Renal cortex interstitium (tissue), 11 donors: ENCODE measurements around the gene GJA3. TPM values are rescaled to one million over a fixed set of nuclear protein-coding genes. Genes with fewer than 3 reads are reported as not detected.
"Not testable (repeated sequence)": the region's sequence is repeated elsewhere in the genome, so short reads cannot be mapped to it uniquely, and the experiment has no call there.

Experiments
- DNase-seq, 11 donors: peaks; one replicate each; pipeline ENCODE4 v3.0.0-alpha.2; 2013; ENCODE audit warnings: low read depth in 9 of 11, low spot score in 4 of 11; ENCODE audit errors: extremely low read depth in 1 of 11
- polyA plus RNA-seq, 3 donors: library from polyadenylated mRNA; unstranded; fragments of 120-200 nt; gene quantifications; one replicate each; pipeline ENCODE4 v1.2.1, GENCODE V29; 2013; ENCODE audit not compliant: insufficient read length in 3 of 3

Gene GJA3
- polyA plus RNA-seq, 3 donors = 10.9 to 13.8 (median 11.6) TPM

GRCh38 chr13:20165417-20166257 lies 4.8 kb upstream of the GJA3 start:
- DNase-seq = no peak

GRCh38 chr13:20161951-20162300 lies 1.1 kb upstream of the GJA3 start:
- no peak for DNase-seq

- no peak for DNase-seq
These were observed 561 bp upstream of the GJA3 start for GRCh38 chr13:20161275-20161950.

- DNase-seq = no peak
These were observed 1.1 kb downstream of the GJA3 start for GRCh38 chr13:20159646-20160305.

GRCh38 chr13:20157151-20157796 lies 3.6 kb downstream of the GJA3 start:
- DNase-seq = no peak

GRCh38 chr13:20156702-20157101 lies 4.2 kb downstream of the GJA3 start:
- DNase-seq = no peak

GRCh38 chr13:20153290-20153689 lies 7.6 kb downstream of the GJA3 start:
- not testable (repeated sequence) for DNase-seq

- no peak for DNase-seq
These were observed 9.2 kb downstream of the GJA3 start for GRCh38 chr13:20151612-20152011.

GRCh38 chr13:20151016-20151415 lies 9.8 kb downstream of the GJA3 start:
- no peak for DNase-seq

- no peak for DNase-seq
These were observed 10.3 kb downstream of the GJA3 start for GRCh38 chr13:20150561-20150960.

- DNase-seq = no peak
These were observed 11.1 kb downstream of the GJA3 start for GRCh38 chr13:20149762-20150161.

GRCh38 chr13:20148501-20149183 lies 12.2 kb downstream of the GJA3 start:
- DNase-seq = no peak

- no peak for DNase-seq
These were observed 14.5 kb downstream of the GJA3 start for GRCh38 chr13:20146381-20146780.

- DNase-seq = no peak
These were observed 15.3 kb downstream of the GJA3 start for GRCh38 chr13:20145521-20145920.

GRCh38 chr13:20144141-20144850 lies 16.6 kb downstream of the GJA3 start:
- no peak for DNase-seq

- DNase-seq = no peak
These were observed 17.8 kb downstream of the GJA3 start for GRCh38 chr13:20142927-20143480.

GRCh38 chr13:20142023-20142926 lies 18.6 kb downstream of the GJA3 start:
- DNase-seq = no peak
